Medulla oblongata (tissue), 1 donor: ENCODE measurements around the gene TREH.

Experiments
- DNase-seq: peaks from one replicate; pipeline ENCODE4 v3.0.0-alpha.2; 2015; ENCODE audit errors: extremely low spot score

The TREH gene

DNA sequence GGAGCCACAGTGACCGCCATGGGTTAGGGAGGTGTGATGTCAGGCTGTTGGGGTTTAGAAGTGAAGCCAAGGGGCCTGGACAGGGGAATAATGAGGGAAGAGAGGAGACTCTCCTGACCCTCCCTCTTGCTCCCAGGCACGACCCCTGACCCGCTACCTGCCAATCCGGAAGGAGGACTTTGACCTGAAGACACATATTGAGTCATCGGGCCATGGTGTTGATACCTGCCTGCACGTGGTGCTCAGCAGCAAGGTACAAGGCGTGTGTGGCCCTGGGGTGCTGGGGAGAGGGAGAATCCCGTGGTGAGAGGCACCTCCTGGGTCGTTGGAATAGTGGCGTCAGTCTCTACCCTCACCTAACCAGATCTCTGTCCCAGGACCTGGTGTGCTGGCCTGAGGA is 29.5 kb downstream of the TREH start:
- DNase-seq: no peak

DNA sequence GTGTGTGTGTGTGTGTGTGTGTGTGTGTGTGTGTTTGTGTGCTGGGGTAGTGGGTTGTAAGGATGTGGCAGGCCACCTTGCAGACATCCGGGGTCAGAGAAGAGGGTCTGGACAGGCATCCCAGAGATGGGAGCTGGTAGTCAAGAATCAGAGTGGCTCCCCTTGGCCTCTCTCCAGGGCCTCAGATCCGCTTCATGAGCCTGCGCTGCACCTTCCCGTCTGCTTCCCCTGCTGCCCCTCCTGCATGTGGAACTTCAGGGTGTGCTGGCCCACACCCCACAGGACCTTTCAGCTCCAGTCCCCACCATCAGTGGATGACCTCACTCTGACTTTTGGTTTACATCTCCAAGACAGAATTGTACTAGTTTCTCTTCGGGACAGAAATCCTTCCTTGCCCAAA is 31.2 kb downstream of the TREH start:
- DNase-seq: no peak

DNA sequence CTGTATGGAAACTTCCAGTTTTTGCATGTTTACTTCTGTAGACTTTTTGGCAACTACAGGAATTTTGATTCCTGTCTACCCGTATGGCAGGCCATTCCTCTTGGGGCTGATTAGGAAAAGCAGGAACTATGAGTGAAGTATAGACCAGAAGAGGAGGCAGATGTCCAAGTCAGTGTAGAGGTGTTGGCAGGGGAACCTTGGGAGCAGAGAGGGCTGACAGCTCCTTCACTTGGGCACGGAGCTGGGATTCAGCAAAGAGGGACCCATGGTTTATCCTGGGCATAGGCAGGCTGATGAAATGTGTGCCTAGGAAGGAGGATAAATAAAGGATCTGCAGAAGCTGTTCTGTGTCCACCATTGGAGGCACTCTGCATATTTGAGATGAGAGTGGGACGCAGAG is 33.1 kb downstream of the TREH start:
- DNase-seq: no peak

DNA sequence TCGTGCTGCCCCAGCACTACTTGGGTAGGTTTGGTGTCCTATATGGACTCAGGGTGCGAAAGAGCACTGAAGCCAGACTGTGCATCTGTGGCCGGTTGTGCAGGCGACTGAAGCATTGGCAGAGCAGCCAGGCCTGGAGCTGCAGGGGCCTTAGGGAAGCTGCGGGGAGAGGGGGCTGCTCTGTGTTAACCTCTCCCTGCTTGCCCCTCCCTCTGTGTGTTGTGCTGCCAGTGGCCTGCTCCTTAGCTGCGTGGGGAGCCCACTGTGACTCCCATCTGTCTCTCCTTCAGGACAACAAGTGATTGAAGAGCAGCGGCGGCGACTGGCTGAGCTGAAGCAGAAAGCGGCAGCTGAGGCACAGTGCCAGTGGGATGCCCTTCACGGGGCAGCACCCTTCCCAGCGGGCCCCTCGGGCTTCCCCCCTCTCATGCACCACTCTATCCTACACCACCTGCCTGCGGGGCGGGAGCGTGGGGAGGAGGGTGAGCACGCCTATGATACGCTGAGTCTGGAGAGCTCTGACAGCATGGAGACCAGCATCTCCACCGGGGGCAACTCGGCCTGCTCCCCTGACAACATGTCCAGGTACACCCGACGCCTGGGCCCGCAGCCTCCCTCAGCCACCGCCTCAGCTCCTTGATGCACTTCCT is 34.3 kb downstream of the TREH start:
- no peak for DNase-seq

DNA sequence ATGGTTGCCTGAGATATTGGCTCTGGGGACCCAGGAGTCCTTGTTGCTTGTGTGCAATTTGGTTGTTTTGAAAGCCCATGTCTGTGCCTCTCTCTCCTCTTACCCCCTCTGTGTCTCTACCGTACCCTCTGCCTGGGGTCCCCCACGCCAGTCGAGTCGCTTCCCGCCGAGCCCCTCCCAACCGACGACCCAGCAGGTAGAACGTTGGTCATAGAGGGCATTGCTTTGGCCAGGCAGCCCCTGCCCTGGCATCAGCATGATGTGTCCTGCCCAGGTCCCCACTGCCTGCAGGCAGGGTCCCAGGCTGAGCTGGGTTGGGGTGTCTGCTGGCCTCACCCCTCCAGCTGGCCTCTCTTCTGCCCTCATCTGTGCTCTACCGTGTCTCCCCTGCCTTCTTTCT is 35.0 kb downstream of the TREH start:
- DNase-seq: no peak

DNA sequence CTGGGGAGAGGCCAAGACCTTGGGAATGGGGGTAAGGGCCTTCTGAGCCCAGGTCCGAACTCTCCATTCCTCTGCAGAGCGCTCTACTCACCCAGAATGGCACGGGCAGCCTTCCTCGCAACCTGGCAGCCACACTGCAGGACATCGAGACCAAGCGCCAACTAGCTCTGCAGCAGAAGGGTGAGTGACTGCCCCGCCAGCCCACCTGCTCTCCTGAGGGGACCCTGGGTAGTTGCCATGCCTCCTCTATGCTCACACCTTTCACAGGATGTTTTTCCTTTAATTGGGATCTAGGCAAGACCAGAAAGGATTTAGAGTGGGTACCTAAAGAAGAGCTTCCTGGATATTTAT is 35.5 kb downstream of the TREH start:
- no peak for DNase-seq

DNA sequence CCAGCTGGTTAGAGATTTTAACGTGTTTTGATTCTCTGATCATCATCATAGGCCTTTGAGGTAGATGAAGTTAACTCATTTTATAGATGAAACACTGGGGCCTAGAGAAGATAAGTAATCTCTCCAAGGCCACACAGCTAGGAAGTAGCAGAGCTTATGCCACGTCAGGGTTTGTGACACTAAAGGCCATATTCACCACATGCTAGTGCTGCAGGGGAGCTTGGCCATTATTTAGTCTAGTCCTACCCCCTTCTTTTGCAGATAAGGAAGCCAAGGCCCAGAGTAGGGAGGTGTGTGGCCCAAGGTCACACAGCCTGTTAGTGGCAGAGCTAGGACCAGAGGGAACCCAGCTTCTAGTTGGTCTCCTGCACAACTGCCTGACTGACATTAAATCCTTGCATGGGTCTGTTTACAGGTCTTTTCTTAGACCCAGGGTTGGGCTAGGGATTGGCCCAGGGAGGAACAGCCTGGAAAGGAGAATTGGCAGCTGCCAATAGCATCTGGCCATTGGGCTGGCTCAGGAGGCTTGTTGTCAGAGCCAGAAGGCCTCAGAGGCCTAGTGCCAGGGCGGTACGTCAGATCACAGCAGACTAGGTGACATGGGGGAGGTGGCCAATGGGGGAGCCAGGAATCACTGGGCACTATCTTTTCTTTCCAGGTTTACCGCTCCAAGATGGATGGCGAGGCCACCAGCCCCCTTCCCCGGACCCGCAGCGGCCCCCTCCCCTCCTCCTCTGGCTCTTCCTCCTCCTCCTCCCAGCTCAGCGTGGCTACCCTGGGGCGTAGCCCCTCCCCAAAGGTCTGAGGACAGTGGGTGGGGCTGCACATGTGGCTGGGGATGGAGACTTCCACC is 36.1 kb downstream of the TREH start:
- DNase-seq: no peak

DNA sequence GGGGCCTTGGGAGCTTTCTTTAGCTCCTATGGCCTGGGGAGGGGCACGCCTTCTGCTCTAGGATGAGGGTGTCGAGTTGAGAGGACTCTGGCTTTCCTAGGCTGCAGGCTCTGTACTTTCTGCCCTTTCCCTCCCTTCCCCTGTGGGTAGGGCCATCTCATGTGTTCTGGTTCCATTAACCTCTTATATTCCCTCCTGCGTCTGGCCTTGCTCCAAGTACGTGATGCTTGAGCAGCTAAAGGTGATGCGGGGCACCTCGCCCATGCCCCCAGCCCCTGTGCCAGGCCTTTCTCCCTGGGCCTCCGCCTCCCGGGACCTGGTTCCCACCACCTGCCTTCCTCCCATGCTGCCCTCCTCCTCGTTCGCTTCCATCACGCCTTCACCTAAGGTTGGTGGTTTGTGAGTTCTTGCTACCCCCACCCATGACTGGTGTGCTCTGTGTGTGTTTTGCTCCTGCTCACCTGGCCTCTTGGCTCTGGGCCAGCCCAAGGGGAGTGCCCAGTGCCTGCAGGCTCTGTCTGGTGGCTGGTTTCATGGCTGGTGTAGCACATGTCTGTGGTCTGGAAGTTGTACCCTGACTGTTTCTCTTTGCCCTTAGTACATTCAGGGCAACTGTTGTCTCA is 37.9 kb downstream of the TREH start:
- no peak for DNase-seq

DNA sequence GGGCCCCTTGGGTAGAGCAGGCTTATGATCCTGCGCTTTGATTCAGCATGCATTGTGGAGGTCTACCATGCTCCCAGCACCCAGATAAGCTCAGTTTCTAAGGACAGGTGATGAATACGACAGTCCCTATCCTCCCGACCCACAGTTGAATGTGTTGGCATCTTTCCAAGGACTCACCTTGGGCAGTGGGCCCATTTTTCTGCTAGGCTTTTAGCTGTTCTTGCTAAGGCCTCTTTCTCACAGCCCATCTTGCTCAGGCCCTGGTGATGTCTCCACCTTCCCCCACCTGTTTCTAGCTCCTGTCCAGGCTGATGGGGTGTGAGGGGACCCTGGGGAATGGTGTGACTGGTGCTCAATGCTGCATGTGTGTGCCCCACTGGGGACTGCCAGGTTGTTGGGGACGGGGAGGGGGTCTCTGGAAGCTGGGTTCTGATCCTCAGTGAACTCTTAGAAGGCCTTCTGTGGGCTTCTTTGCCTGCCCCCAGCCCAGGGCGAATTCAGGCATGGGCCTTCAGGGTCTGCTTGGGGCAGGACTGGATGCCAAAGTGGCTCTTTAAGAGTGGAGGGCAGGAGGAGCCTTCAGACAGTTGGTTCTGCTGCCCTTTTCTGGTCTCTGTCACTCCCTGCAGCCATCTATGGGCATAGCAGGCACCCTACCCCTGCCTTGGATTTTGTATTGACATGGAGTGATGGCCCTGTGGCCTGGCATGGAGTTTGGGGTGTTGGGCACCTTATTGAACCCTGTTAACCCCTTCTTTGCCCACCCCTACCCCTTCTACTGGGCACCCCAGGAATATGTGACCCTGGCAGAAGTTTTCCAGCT is 38.9 kb downstream of the TREH start:
- DNase-seq: no peak

DNA sequence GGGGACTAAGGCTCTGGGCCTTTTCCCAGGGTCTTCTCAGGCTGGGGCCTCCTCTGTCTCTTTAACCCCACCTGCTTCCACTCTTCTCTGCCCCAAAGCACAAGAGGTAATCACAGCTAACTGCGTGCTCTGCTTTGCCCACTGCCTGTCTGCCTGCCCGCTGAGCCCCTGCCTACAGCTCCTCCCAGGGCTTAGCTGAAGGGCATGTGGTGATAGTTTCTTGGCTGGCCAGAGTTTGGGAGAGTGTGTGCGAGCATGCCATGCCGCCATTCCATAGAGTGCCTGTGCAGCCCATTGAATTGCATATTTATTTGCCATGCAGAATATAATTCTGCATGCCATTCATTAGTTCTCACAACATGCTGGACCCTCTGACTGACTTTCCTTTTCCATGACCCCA is 39.6 kb downstream of the TREH start:
- DNase-seq: no peak

DNA sequence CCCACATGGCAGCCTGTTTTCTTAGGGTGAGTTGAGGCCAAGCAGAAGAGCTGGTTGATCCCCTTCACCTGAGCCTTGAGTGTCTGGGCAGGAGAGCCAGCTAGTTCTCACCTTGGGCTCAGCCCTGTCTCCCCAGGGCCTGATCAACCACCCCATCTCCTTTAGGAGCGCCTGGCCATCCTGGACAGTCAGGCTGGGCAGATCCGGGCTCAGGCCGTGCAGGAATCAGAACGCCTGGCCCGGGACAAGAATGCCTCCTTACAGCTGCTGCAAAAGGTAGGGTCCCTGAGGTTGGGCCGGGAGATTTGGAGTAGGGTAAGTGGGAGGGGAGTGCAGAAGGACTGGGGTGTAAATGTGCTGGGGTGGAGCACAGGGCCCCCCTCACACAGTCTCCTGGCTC is 40.7 kb downstream of the TREH start:
- no peak for DNase-seq

DNA sequence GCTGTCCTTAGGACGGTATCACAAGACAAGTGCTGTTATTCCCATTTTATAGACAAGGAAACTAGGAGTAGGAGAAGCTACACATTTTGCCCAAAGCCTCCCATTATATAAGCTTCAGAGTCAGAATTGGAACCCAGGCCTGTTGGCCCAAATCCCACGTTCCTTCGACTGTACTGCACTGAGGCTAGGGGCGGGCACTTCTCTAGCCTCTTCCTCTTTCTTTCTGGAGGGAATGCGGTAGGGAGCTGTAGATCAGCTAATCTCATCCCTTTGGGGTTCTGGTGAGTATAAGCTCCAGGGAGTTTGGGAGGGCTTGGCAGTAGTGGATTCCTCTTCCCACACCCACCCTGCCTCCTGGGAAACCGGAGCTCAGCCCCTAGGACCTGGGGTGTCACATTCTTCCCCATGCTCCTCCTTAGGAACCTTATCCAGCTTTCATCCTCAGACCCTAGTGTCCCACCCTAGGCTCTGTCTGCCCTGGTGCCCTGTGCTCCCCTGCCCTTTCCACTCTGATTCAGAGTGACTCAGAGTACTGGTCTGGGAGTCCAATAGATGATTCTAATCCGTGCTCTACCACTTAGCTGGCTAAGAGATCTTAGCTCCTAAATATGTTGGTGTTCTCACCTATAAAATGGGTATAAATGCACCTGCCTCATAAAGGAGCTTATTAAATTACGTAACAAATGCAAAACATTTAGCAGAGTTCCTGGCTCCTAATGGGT is 42.7 kb downstream of the TREH start:
- DNase-seq: no peak

DNA sequence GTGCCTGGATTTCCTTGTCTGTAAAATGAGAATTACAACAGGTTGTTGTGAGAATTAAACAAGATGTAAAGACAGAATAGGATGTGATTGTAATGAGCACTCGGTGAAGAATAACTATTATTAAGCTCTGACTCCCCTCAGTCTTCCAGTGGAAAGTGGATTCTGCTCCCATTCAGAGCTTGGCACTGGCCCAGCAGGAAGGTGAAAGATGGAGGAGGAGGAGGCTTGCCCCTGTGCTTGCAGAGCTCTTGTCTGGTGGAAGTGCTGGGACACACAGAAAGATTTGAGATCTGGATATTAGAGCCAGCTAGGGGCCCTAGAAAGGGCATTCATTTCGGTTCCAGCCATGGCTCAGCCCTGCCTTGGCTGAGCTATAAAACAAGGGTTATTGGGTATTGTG is 43.8 kb downstream of the TREH start:
- no peak for DNase-seq

DNA sequence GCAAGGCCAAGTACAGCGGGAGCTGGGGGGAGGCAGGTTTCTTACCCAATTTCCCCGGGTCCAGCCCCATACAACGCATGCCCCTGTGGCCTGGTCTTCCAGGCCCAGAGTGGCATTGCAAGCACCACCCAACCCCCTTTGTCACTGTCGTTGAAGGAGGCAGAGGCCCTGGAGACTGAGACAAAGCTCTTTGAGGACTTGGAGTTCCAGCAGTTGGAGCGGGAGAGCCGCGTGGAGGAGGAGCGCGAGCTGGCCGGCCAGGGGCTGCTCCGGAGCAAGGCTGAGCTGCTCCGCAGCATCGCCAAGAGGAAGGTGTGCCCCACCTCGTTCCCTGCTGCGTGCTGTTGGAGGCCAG is 44.2 kb downstream of the TREH start:
- peak; percentile 56 for DNase-seq

DNA sequence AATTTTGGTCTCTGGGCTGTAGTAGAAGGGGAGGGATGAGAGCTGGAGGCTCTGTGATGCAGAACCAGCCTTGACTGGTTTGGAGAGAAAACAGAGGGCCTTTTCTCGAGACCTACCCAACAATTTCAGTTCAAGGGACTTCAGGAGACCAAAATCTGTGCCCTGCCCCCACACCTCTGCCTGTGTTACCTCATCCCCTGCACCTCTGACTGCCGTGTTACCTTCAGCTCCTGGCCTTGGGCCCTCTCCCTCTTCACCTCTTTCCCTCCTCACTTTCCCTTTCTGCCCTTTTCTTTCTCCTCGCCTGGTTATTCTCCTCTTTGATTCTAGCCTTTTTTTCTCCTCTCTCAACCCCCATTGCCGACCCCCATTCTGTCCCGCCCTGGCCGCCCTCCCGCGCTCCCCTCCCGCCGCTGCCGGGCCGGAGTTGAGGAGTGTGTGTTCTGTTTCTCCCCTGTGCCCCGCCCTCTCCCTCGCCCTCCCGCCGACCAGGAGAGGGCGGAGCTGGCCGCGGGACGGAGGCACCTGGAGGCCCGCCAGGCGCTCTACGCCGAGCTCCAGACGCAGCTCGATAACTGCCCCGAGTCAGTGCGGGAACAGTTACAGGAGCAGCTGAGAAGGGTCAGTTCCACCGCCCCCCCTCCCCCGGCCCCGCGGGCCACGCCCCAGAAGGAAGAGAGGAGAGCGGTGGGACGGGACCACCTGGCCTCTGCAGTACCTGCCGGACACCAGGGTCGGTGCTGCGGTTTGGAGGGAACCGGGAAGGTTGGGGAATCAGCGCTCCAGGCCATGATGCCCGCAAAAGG is 44.8 kb downstream of the TREH start:
- peak; percentile 53 for DNase-seq

DNA sequence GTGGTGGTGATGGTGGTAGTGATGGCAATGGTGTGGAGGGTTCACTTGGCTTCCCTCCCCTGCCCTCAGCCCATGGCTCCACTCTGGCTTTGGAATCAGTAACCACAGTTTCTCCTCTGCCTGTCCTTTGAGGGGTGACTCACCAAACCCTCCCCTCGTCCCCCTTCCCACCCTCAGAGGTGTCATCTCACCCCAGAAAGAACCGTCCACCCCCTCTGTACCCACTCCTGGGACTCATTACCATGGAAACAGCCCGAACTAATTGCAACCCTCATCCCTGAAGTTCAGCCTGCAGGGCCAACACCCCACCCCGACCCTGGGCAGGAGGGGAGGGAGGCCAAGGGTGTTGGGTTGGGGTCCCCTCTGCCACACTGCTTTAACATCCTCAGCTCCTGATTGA is 45.5 kb downstream of the TREH start:
- DNase-seq: no peak

DNA sequence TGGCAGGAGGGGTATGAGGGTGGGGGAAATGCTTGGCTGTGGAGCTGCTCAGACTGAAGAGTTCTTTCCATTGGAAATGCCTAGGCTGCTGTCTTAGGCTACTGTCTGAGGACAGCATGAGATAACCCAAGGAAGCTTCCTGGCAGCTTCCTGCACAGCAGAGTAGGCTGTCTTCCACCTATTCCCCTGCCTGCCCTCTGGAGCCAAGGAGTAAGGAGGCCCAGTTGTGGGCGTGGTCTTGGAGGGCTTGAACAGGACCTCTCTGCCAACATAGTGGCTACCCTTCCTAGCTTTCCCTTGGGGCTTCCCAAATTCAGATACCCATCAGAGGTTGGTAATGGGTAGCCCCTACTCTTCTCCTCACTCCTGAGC is 46.1 kb downstream of the TREH start:
- DNase-seq: no peak

DNA sequence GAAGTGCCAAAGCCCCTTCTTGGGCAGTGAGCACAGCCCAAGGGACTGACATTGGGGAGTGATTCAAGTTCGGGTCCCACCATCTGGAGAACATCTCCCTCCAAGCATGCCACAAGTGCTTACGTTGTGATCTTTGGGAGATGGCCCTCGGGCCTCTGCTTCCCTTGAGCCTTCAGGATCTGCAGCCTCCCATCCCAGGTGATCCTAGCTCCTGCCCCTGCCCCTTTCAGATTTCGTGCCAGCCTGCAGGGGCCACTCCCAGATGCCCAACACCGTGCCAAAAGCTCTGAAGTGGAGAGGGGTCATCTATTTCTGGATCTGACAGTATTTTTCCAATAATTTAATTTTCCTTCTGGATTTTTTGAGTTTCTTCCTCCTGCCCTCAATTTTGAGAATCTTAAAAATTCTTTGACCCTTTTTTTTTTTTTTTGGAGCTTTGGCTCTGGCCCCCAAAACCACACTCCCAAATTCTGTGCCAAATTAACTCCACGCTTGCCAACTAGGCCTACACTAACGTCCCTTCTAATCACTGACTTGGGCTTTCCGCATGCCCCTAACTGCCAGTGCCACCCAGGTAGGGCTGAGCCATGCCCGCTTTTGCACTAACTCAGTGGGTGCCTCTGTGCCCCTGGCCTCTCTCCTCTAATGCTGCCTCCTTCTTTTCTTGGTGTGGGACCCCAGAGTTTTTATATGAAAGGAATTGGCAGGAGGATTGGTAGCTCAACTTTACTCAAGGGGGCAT is 46.7 kb downstream of the TREH start:
- DNase-seq: no peak

DNA sequence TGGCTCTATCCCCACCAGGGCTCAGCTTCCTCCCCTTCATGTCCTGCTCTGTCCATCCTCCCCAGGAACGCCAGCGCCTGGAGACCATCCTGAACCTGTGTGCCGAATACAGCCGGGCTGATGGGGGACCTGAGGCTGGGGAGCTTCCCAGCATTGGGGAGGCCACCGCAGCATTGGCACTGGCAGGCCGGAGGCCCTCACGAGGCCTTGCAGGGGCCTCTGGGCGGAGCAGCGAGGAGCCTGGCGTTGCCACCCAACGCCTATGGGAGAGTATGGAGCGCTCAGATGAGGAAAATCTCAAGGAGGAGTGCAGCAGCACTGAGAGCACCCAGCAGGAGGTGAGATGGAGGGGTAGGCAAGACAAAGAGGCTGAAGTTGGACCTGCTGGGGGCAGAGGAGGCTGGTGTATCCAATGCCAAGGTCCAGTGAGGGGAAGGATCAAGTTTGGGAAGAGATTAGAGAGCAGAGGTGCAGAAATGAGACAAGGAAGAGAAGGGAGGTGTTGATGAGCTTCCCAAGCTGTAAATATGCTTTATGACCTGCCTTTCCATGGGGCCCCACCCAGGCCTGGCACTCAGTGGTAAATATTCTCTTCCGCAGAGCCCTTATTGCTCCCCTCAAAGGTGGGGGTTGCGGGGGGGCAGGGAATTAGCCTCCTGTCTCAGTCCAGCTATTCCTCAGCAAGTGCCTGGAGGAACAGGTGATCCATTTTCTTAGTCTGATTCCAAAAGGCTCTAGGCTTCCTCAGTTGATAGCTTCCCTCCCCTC is 48.1 kb downstream of the TREH start:
- DNase-seq: no peak
